Esophagus muscularis mucosa (tissue), 4 donors: ENCODE results near the gene MFSD12. TPM values are rescaled to one million over a fixed set of nuclear protein-coding genes. Genes with fewer than 3 reads are reported as not detected.

ENCODE experiments used
- DNase-seq: peaks from one replicate; pipeline ENCODE4 v3.0.0-alpha.2; 2017; ENCODE audit errors: extremely low spot score
- H3K27ac ChIP-seq, 4 donors: fragments of 200-600 bp; sonication (generic); replicated peaks in 1 of 4; 1 replicate in 3 of 4; 2 replicates in 1 of 4; pipeline ENCODE4 v1.5.1; 2016 to 2019; ENCODE audit warnings: mild to moderate bottlenecking in 1 of 4
- H3K27me3 ChIP-seq, 4 donors: fragments of 200-600 bp; sonication (generic); one replicate each; pipeline versions ENCODE4 v1.5.1 to v1.6.0; 2016 to 2019
- H3K36me3 ChIP-seq, 4 donors: fragments of 200-600 bp; sonication (generic); one replicate each; pipeline ENCODE4 v1.5.1; 2016 to 2019
- H3K4me1 ChIP-seq, 4 donors: fragments of 200-600 bp; sonication (generic); one replicate each; pipeline ENCODE4 v1.5.1; 2016 to 2019
- H3K4me3 ChIP-seq, 4 donors: fragments of 200-600 bp; sonication (generic); 1 replicate in 2 of 4; 2 replicates in 2 of 4; pipeline ENCODE4 v1.5.1; 2016 to 2019; ENCODE audit warnings: mild to moderate bottlenecking in 4 of 4, moderate library complexity in 1 of 4
- H3K9me3 ChIP-seq, 4 donors: fragments of 200-600 bp; sonication (generic); 1 replicate in 3 of 4; 2 replicates in 1 of 4; pipeline ENCODE4 v1.5.1; 2016 to 2019
- CTCF ChIP-seq, 3 experiments: fragments of 200-600 bp in 2 of 3; fragments of 450-650 bp in 1 of 3; sonication (generic) in 2 of 3; IDR thresholded peaks; one replicate each; pipeline ENCODE4 v1.5.1; 2017 to 2019; ENCODE audit warnings: antibody characterized with exemption in 3 of 3, mild to moderate bottlenecking in 2 of 3, moderate library complexity in 1 of 3
- EP300 ChIP-seq: sonication (generic); formaldehyde crosslinking; IDR thresholded peaks from one replicate; pipeline ENCODE4 v1.6.1; 2017; ENCODE audit warnings: antibody characterized with exemption
- POLR2A ChIP-seq: fragments of 450-650 bp; IDR thresholded peaks from one replicate; pipeline ENCODE4 v1.6.1; 2017; ENCODE audit warnings: antibody characterized with exemption, moderate library complexity, mild to moderate bottlenecking, low read depth
- POLR2AphosphoS5 ChIP-seq, 2 donors: sonication (generic); formaldehyde crosslinking; IDR thresholded peaks; one replicate each; pipeline ENCODE4 v1.6.1; 2017; ENCODE audit warnings: antibody characterized with exemption in 2 of 2
- WGBS: methylation state at CpG from one replicate; pipeline ENCODE4 v1.1.5; 2018; 5-methylcytosine and 5-hydroxymethylcytosine counted together
- intact Hi-C: fragments of 100-400 bp; cut with DNase I; formaldehyde crosslinking; loops from one replicate; pipeline ENCODE4 v1.15.1; 2023
- total RNA-seq, 4 donors: library from RNA; depleted of rRNA; stranded (reverse); fragments of >200 nt; gene quantifications; one replicate each; pipeline versions ENCODE4 v1.1.0 to v1.2.1, GENCODE V29; 2016

The MFSD12 gene
- total RNA-seq, 4 donors from 2014 or later: 28.2 to 87.0 (median 62.4) TPM

- Histone ChIP-seq H3K27ac (peak overlapping the region in 3 of 4 donors; percentile 77 to 86 (median 85)), H3K36me3 (peaks cover 0 to 2% (median under 1%) of the 10 kb centered on the region in 4 donors), H3K9me3 (no peaks in the 10 kb centered on the region), H3K4me3 (peak overlapping the region; percentile 57 to 83 (median 66)), H3K4me1 (peaks cover 56 to 77% (median 76%) of the 10 kb centered on the region in 4 donors), H3K27me3 (no peaks in the 10 kb centered on the region)
- no peak for DNase-seq
- intact Hi-C loops: no loop called here
- TF ChIP-seq CTCF (IDR thresholded peaks at IDR 0.05) (no peak), POLR2AphosphoS5 (IDR thresholded peaks at IDR 0.05) (no peak), EP300 (no peak), POLR2A (no peak)
- WGBS: 40% methylated on average over 3 of the region's 3 CpGs
Measured at GRCh38 chr19:3605361-3605760, 48.0 kb upstream of the MFSD12 start.

- H3K36me3 ChIP-seq: peaks cover 0 to 6% (median 2%) of the 10 kb centered on the region in 4 donors
- H3K4me1 ChIP-seq: peaks cover 52 to 73% (median 72%) of the 10 kb centered on the region in 4 donors
- no peaks in the 10 kb centered on the region for H3K9me3 ChIP-seq
- no peaks in the 10 kb centered on the region for H3K27me3 ChIP-seq
- DNase-seq: no peak
- 47% methylated on average over 9 of the region's 11 CpGs for whole genome bisulfite sequencing
- intact Hi-C loops: no loop called here
- peak overlapping the region; percentile 69 to 86 (median 79) for H3K27ac ChIP-seq
- H3K4me3 ChIP-seq: peak overlapping the region; percentile 57 to 83 (median 66)
- TF ChIP-seq CTCF (IDR thresholded peaks at IDR 0.05) (no peak), POLR2A (no peak), EP300 (no peak), POLR2AphosphoS5 (IDR thresholded peaks at IDR 0.05) (no peak)
Measured at GRCh38 chr19:3604987-3605343, 47.6 kb upstream of the MFSD12 start.

- Histone ChIP-seq H3K4me3 (peak overlapping the region; percentile 57 to 83 (median 66)), H3K27me3 (no peaks in the 10 kb centered on the region), H3K27ac (peak overlapping the region; percentile 69 to 86 (median 79)), H3K9me3 (no peaks in the 10 kb centered on the region), H3K4me1 (peaks cover 46 to 67% (median 67%) of the 10 kb centered on the region in 4 donors), H3K36me3 (peaks cover 0 to 11% (median 7%) of the 10 kb centered on the region in 4 donors)
- intact Hi-C loops: no loop called here
- 74% methylated on average over 18 of the region's 27 CpGs for WGBS
- DNase-seq: no peak
- TF ChIP-seq POLR2A: no peak
- no peak for TF ChIP-seq EP300
- no peak for TF ChIP-seq POLR2AphosphoS5 (IDR thresholded peaks at IDR 0.05)
- TF ChIP-seq CTCF (IDR thresholded peaks at IDR 0.05): no peak
Measured at GRCh38 chr19:3604227-3604986, 47.0 kb upstream of the MFSD12 start.

- H3K4me1 ChIP-seq: peaks cover 35 to 57% (median 55%) of the 10 kb centered on the region in 4 donors
- 65% methylated on average over 17 of the region's 23 CpGs for WGBS
Measured at GRCh38 chr19:3603121-3603811, 45.9 kb upstream of the MFSD12 start.

More at GRCh38 chr19:3603121-3603811, 45.9 kb upstream of the MFSD12 start:
- intact Hi-C loops: no loop called here
- Histone ChIP-seq H3K27me3 (no peaks in the 10 kb centered on the region), H3K4me3 (peak overlapping the region; percentile 5 to 14 (median 10)), H3K9me3 (no peaks in the 10 kb centered on the region), H3K27ac (peak overlapping the region; percentile 69 to 86 (median 79)), H3K36me3 (peaks cover 0 to 12% (median 9%) of the 10 kb centered on the region in 4 donors)
- no peak for DNase-seq
- TF ChIP-seq POLR2AphosphoS5 (IDR thresholded peaks at IDR 0.05): peak; percentile 27 to 35
- no peak for TF ChIP-seq CTCF (IDR thresholded peaks at IDR 0.05)
- no peak for TF ChIP-seq POLR2A
